Amniotic stem cell (primary cell): ENCODE measurements around the gene SAMD11.
"Not testable (repeated sequence)": the region's sequence is repeated elsewhere in the genome, so short reads cannot be mapped to it uniquely, and the experiment has no call there.

Experiments used
- DNase-seq: peaks from one replicate; lab custom pipeline; 2025; lab: John Stamatoyannopoulos, UW

SAMD11 gene

GRCh38 chr1:943545-944340, 20.0 kb downstream of the SAMD11 start:
- DNase-seq, result no peak

- no peak for DNase-seq
Observed at GRCh38 chr1:944341-945325, 20.9 kb downstream of the SAMD11 start.

- no peak for DNase-seq
Observed at GRCh38 chr1:945688-946556, 22.2 kb downstream of the SAMD11 start.

- not testable (repeated sequence) for DNase-seq
Observed at GRCh38 chr1:946811-947210, 23.1 kb downstream of the SAMD11 start.

- DNase-seq, result no peak
Observed at GRCh38 chr1:947958-948357, 24.2 kb downstream of the SAMD11 start.

- no peak for DNase-seq
Observed at GRCh38 chr1:950268-950667, 26.5 kb downstream of the SAMD11 start.

- no peak for DNase-seq
Observed at GRCh38 chr1:950881-951280, 27.2 kb downstream of the SAMD11 start.

- DNase-seq, result no peak
Observed at GRCh38 chr1:951364-951763, 27.6 kb downstream of the SAMD11 start.

- DNase-seq, result no peak
Observed at GRCh38 chr1:952201-952600, 28.5 kb downstream of the SAMD11 start.

- DNase-seq, result no peak
Observed at GRCh38 chr1:952603-953002, 28.9 kb downstream of the SAMD11 start.

- no peak for DNase-seq
Observed at GRCh38 chr1:953524-954320, 30.0 kb downstream of the SAMD11 start.

- DNase-seq, result no peak
Observed at GRCh38 chr1:954927-955326, 31.2 kb downstream of the SAMD11 start.

- no peak for DNase-seq
Observed at GRCh38 chr1:955474-955873, 31.8 kb downstream of the SAMD11 start.

- no peak for DNase-seq
Observed at GRCh38 chr1:956636-957035, 32.9 kb downstream of the SAMD11 start.

GRCh38 chr1:958823-959730, 35.4 kb downstream of the SAMD11 start, which contains the start of gene NOC2L:
NOC2L (minus strand) TSS chr1:959256; CDS start chr1:959240, 16 bp downstream.
- peak; percentile 49 for DNase-seq

- DNase-seq, result no peak
Observed at GRCh38 chr1:959731-960362, 36.1 kb downstream of the SAMD11 start.

- DNase-seq, result peak; percentile 38
Observed at GRCh38 chr1:960363-961131, 36.8 kb downstream of the SAMD11 start, which contains the start of gene KLHL17. KLHL17 (plus strand) TSS chr1:960584; CDS start chr1:960694, 110 bp downstream.

GRCh38 chr1:961132-961669, 37.5 kb downstream of the SAMD11 start:
- DNase-seq, result no peak
